ENCODE measurements around the gene SOX11. TPM values are rescaled to one million over a fixed set of nuclear protein-coding genes. Genes with fewer than 3 reads are reported as not detected.

Gene SOX11
- total RNA-seq, 3 donors from 2014 or later = 0.12 to 9.5 (median 0.14) TPM

DNA sequence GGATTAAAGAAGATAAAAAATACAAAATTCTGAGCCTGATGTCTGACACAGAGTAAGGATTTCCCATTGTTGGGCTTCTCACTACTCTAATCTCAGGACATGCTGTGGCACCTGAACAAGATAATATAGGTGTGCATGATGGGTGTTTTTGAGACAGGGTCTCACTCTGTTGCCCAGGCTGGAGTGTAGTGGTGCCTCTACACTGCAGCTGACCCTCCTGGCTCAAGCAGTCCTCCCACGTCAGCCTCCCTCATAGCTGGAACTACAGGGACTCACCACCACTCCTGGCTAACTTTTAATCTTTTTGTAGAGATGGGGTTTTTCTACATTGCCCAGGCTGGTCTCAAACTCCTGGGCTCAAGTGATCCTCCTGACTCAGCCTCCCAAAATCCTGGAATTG is 32.9 kb downstream of the SOX11 start:
- ATAC-seq (no peak), DNase-seq (no peak)
- Histone ChIP-seq H3K4me1 (ENCODE audit: low read depth) (no peaks in the 10 kb centered on the region), H3K9me3 (peaks cover 5% of the 10 kb centered on the region), H3K36me3 (ENCODE audit: low read depth) (no peaks in the 10 kb centered on the region), H3K4me3 (no peak overlapping the region)
- no peak for TF ChIP-seq CTCF (IDR thresholded peaks at IDR 0.05)
- intact Hi-C loops (cut with DNase I, micrococcal nuclease) = no loop called here

- H3K36me3 ChIP-seq (ENCODE audit: low read depth) = no peaks in the 10 kb centered on the region
- intact Hi-C loops (cut with DNase I, micrococcal nuclease) = no loop called here
- no peaks in the 10 kb centered on the region for H3K4me1 ChIP-seq (ENCODE audit: low read depth)
- no peak for DNase-seq
- TF ChIP-seq CTCF (IDR thresholded peaks at IDR 0.05) = no peak
- ATAC-seq = no peak
- no peak overlapping the region for H3K4me3 ChIP-seq
- peaks cover 5% of the 10 kb centered on the region for H3K9me3 ChIP-seq
Observed at GRCh38 chr2:5725794-5726463, 33.7 kb downstream of the SOX11 start.

DNA sequence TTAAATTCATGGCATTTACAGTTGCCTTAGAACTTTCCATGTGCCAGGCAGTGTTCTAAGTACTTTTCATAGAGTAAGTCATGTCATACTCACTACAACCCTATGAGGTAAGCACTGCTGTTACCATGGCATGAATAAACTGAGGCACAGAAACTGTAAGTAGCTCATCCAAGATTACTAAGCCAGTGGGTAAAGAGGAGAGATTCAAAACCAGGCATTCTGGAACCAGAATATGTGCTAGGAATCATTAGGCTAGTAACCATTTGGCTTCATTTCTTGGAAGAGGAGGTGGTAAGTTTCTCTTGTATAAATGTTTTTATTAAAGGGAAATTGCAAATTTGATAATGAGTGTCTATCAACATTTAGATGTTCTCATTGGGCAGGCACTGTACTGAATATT is 35.1 kb downstream of the SOX11 start:
- H3K9me3 ChIP-seq = peaks cover 13% of the 10 kb centered on the region
- no peak overlapping the region for H3K4me3 ChIP-seq
- ATAC-seq = no peak
- no peaks in the 10 kb centered on the region for H3K36me3 ChIP-seq (ENCODE audit: low read depth)
- DNase-seq = no peak
- no peaks in the 10 kb centered on the region for H3K4me1 ChIP-seq (ENCODE audit: low read depth)
- no peak for TF ChIP-seq CTCF (IDR thresholded peaks at IDR 0.05)
- intact Hi-C loops (cut with DNase I, micrococcal nuclease) = no loop called here

DNA sequence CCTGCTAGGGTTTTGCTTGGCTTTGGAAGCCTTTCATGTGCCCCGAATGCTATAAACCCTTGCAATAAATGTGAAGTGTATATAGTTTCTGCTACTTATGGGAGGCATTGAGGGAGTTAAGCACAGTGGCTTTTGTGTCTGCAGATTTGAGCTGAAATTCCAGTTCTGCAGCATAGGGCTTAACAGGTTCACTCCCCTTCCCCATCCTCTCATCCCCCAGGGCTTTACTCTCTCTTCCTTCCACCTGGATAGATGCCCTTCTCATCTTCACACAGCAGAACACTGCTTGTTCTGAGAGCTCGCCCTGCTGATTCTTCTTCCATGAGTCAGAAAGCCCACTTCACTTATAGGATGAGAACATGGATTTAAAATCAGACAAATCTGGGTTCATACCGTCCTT is 37.2 kb downstream of the SOX11 start:
- Histone ChIP-seq H3K9me3 (peaks cover 13% of the 10 kb centered on the region), H3K36me3 (ENCODE audit: low read depth) (no peaks in the 10 kb centered on the region), H3K4me3 (no peak overlapping the region), H3K4me1 (ENCODE audit: low read depth) (no peaks in the 10 kb centered on the region)
- DNase-seq (no peak), ATAC-seq (no peak)
- TF ChIP-seq CTCF (IDR thresholded peaks at IDR 0.05) = no peak
- intact Hi-C loops (cut with DNase I, micrococcal nuclease) = no loop called here

DNA sequence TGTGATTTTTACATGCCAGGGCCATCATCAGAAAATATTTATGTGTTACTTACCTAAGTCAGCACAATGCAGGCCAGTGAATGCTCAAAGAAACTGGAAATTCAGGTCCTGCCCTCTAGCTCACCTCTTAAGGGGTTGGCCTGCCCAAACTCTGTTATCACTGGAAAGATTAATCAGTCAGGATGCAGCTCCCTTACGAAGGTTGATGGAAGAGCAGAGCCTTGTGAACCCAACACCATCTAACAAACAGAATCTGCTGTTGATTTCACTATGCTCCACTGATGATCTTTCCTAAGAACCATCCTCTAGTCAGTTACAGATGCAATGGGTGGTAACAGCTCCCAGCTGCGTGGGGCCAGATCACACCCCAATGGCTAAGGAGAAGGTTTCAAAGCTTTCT is 38.2 kb downstream of the SOX11 start:
- H3K36me3 ChIP-seq (ENCODE audit: low read depth) = no peaks in the 10 kb centered on the region
- H3K4me1 ChIP-seq (ENCODE audit: low read depth) = no peaks in the 10 kb centered on the region
- DNase-seq = no peak
- no peak for TF ChIP-seq CTCF (IDR thresholded peaks at IDR 0.05)
- H3K4me3 ChIP-seq = no peak overlapping the region
- no peak for ATAC-seq
- intact Hi-C loops (cut with DNase I, micrococcal nuclease) = no loop called here
- peaks cover 13% of the 10 kb centered on the region for H3K9me3 ChIP-seq
